Heart left ventricle (tissue), 16 donors: ENCODE results near the gene IL17REL. TPM values are rescaled to one million over a fixed set of nuclear protein-coding genes. Genes with fewer than 3 reads are reported as not detected.
A peak's percentile ranks its signal among the peaks of the same experiment; 100 is the strongest.

Experiments used
- ATAC-seq, 4 donors: fragments of 200-7000 bp; cut with Tn5 transposase; one replicate each; pipeline ENCODE4 v1.9.1; 2020 to 2022; ENCODE audit warnings: moderate library complexity in 4 of 4, mild to moderate bottlenecking in 3 of 4, moderate number of reproducible peaks in 1 of 4
- DNase-seq, 5 donors: peaks; one replicate each; pipeline ENCODE4 v3.0.0-alpha.2; 2020
- H3K27ac ChIP-seq, 12 donors: fragments of 200-600 bp; sonication (generic) in 4 of 12; one replicate each; pipeline versions ENCODE4 v1.5.0 to v1.8.0; 2016 to 2022; ENCODE audit warnings: mild to moderate bottlenecking in 2 of 12
- H3K27me3 ChIP-seq, 9 donors: fragments of 200-600 bp; sonication (generic) in 2 of 9; one replicate each; pipeline versions ENCODE4 v1.5.1 to v1.8.0; 2016 to 2022; ENCODE audit warnings: mild to moderate bottlenecking in 3 of 9
- H3K36me3 ChIP-seq, 9 donors: fragments of 200-600 bp; sonication (generic) in 2 of 9; one replicate each; pipeline versions ENCODE4 v1.5.0 to v1.8.0; 2018 to 2022; ENCODE audit warnings: mild to moderate bottlenecking in 2 of 9
- H3K4me1 ChIP-seq, 12 donors: fragments of 200-600 bp; sonication (generic) in 4 of 12; one replicate each; pipeline versions ENCODE4 v1.5.0 to v1.8.0; 2016 to 2022; ENCODE audit warnings: mild to moderate bottlenecking in 3 of 12
- H3K4me3 ChIP-seq, 12 donors: fragments of 200-600 bp; sonication (generic) in 4 of 12; one replicate each; pipeline versions ENCODE4 v1.5.0 to v1.8.0; 2017 to 2022; ENCODE audit warnings: mild to moderate bottlenecking in 9 of 12, moderate library complexity in 4 of 12
- H3K9me3 ChIP-seq, 12 donors: fragments of 200-600 bp; sonication (generic) in 4 of 12; one replicate each; pipeline versions ENCODE4 v1.5.0 to v1.8.0; 2016 to 2022; ENCODE audit warnings: mild to moderate bottlenecking in 1 of 12
- POLR2A ChIP-seq, 2 donors: fragments of 450-650 bp; IDR thresholded peaks; one replicate each; pipeline ENCODE4 v1.6.1; 2017; ENCODE audit warnings: antibody characterized with exemption in 2 of 2, mild to moderate bottlenecking in 2 of 2, moderate library complexity in 2 of 2
- WGBS, 4 donors: extraction: QIAGEN DNeasy Blood & Tissue Kit in 2 of 4; methylation state at CpG; one replicate each; pipeline versions ENCODE4 v1.1.5 to v1.1.7; 2013 to 2018; 5-methylcytosine and 5-hydroxymethylcytosine counted together
- intact Hi-C, 10 donors: fragments of 100-400 bp; cut with DNase I; formaldehyde crosslinking; loops; one replicate each; pipeline versions ENCODE4 v1.11.1 to v1.14.2; 2022
- polyA plus RNA-seq, 2 donors: library from polyadenylated mRNA; stranded (reverse); fragments of 200-250 nt; gene quantifications; one replicate each; pipeline ENCODE4 v1.2.3, GENCODE V29; 2013
- total RNA-seq, 9 donors: library from RNA; depleted of rRNA in 2 of 9; stranded (reverse); fragments of >200 nt in 2 of 9; fragmentation: NEBNext Ultra II Directional in 3 of 9; extraction: Animal tissue kit (Norgen Biotek cat#: 25700) in 3 of 9; gene quantifications; one replicate each; pipeline versions ENCODE4 v1.1.0 to v1.2.4, GENCODE V29; 2016 to 2023
- TF ChIP-seq, protein P1 (sequence below), 12 donors: fragments of 200-600 bp; sonication (generic) in 4 of 12; IDR thresholded peaks; one replicate each; pipeline versions ENCODE4 v1.5.0 to v1.8.0; 2018 to 2022; ENCODE audit warnings: antibody characterized with exemption in 12 of 12, mild to moderate bottlenecking in 5 of 12
- donor health status: ischemic (EF 13 %, LVEDD 7.1; RV severe dilation, severe dysfunction).
- donor health status: healthy with polysubstance abuse.
- donor health status: DM: no; HTN: yes; CAD: no.
- donor health status: DM: no; HTN: no; CAD: no.
- donor health status: ischemic (EF 25% LVEDD 6.9; RV normal size, moderate dysfunction).
- donor health status: ischemic (EF 25% LVEDD 5.7; RV mildly dilated, moderate dysfunction).
- donor health status: healthy.
- donor health status: DM: yes; HTN: yes; CAD: no.
- donor health status: ischemic (EF 35%, LVEDD 5.7; RV mildly dilated, moderate dysfunction).
- donor health status: nonischemic (EF 11% LVEDD 7.7; RV severe dilation, severe dysfunction).
- donor health status: DM: yes; HTN: yes; CAD: no.
- donor health status: PGD.
- donor health status: ischemic (EF 29% LVEDD 5.4; RV normal size, mild dysfunction).
- donor health status: nonischemic (EF 23%, LVEDD 6.1; RV moderate dilation, normal function).

Gene IL17REL
- total and polyA plus RNA-seq, 11 donors = not detected

DNA sequence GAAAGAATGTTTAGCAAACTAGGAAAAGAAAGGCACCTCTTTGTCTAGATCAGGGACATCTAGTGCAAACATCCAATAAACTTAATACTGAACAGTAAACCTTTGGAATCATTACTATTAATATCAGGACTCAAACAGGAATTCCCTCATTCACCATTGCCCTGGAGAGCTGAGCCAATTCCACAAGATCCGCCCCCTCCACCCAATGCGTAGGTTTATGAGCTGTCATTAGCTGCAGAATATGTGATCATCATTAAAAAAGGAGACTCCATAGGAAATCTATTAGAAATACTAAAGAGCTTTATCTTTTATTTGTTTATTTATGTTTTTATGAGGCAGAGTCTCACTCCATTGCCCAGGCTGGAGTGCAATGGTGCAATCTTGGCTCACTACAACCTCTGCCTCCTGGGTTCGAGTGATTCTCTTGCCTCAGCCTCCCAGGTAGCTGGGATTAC is 5.5 kb downstream of the IL17REL start:
- intact Hi-C loops = no loop called here
- ATAC-seq = no peak
- DNase-seq = no peak
- H3K27me3 ChIP-seq = peaks cover 9 to 33% (median 24%) of the 10 kb centered on the region in 9 donors
- no peaks in the 10 kb centered on the region for H3K9me3 ChIP-seq
- H3K36me3 ChIP-seq = no peaks in the 10 kb centered on the region
- no peak overlapping the region for H3K4me3 ChIP-seq
- H3K4me1 ChIP-seq = peaks cover 0 to 10% (median 0%) of the 10 kb centered on the region in 12 donors
- WGBS, 4 donors = 79 to 94% (median 90%) methylated on average over 3 of the region's 3 CpGs
- TF ChIP-seq, protein P1, sequence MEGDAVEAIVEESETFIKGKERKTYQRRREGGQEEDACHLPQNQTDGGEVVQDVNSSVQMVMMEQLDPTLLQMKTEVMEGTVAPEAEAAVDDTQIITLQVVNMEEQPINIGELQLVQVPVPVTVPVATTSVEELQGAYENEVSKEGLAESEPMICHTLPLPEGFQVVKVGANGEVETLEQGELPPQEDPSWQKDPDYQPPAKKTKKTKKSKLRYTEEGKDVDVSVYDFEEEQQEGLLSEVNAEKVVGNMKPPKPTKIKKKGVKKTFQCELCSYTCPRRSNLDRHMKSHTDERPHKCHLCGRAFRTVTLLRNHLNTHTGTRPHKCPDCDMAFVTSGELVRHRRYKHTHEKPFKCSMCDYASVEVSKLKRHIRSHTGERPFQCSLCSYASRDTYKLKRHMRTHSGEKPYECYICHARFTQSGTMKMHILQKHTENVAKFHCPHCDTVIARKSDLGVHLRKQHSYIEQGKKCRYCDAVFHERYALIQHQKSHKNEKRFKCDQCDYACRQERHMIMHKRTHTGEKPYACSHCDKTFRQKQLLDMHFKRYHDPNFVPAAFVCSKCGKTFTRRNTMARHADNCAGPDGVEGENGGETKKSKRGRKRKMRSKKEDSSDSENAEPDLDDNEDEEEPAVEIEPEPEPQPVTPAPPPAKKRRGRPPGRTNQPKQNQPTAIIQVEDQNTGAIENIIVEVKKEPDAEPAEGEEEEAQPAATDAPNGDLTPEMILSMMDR (IDR thresholded peaks at IDR 0.05) = no peak
- no peak for TF ChIP-seq POLR2A (IDR thresholded peaks at IDR 0.05)
- H3K27ac ChIP-seq = no peak overlapping the region

DNA sequence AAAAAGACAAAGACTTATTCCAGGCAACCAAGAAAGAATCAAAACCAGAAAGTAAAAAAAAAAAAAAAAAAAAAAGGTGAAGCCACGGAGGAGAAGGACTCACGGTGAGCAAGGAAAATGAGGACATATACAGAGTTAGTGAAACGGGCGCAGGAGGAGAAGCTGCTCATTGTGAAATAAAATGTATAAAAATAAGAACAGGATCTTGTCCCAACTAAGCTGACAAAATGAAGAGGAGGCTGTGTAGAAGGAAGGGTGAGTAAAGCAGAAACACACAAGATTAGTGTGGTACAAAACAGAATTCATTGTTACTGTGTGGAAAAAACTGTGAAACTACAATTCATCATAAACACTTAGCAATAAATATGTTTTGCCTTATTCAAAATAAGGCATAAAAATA is 7.6 kb downstream of the IL17REL start:
- H3K9me3 ChIP-seq = no peaks in the 10 kb centered on the region
- no peak for ATAC-seq
- intact Hi-C loops = no loop called here
- no peak for DNase-seq
- H3K36me3 ChIP-seq = no peaks in the 10 kb centered on the region
- peaks cover 0 to 4% (median 0%) of the 10 kb centered on the region in 12 donors for H3K4me1 ChIP-seq
- no peak overlapping the region for H3K27ac ChIP-seq
- H3K27me3 ChIP-seq = peaks cover 0 to 15% (median 10%) of the 10 kb centered on the region in 9 donors
- H3K4me3 ChIP-seq = no peak overlapping the region
- 66 to 80% (median 74%) methylated on average over 4 of the region's 4 CpGs for WGBS, 4 donors
- no peak for TF ChIP-seq POLR2A (IDR thresholded peaks at IDR 0.05)
- TF ChIP-seq, protein P1 (IDR thresholded peaks at IDR 0.05) = no peak

DNA sequence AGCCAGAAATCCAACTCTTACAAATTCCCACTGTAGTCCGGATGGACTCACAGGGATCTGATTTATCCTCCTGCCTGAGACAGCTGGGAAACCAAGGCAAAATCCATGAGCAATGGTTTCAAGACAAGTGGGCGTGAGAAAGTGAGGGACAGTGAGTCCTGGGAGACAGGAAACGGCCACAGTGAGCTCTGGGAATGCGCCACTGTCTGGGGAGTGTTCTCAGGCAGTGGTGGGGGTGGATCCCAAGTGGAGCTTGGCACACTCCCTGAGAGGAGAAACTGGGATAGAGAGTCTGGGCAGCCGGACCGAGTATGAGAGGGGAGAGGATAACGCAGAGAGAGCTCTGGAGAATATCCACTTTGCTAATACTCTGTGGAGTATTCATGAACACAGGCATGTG is 9.8 kb downstream of the IL17REL start:
- intact Hi-C loops = no loop called here
- Histone ChIP-seq H3K36me3 (no peaks in the 10 kb centered on the region), H3K27me3 (peaks cover 0 to 11% (median 8%) of the 10 kb centered on the region in 9 donors), H3K4me1 (peaks cover 0 to 11% (median 0%) of the 10 kb centered on the region in 12 donors), H3K9me3 (no peaks in the 10 kb centered on the region), H3K27ac (peak overlapping the region in 2 of 12 donors; percentile 38 to 39), H3K4me3 (no peak overlapping the region)
- WGBS, 4 donors = 50 to 66% (median 57%) methylated on average over 7 of the region's 7 CpGs
- ATAC-seq (peak in 2 of 4 donors; percentile 41 to 48), DNase-seq (peak in 1 of 5 donors; percentile 19)
- TF ChIP-seq POLR2A (IDR thresholded peaks at IDR 0.05) = no peak
- TF ChIP-seq, protein P1 (IDR thresholded peaks at IDR 0.05) = no peak

DNA sequence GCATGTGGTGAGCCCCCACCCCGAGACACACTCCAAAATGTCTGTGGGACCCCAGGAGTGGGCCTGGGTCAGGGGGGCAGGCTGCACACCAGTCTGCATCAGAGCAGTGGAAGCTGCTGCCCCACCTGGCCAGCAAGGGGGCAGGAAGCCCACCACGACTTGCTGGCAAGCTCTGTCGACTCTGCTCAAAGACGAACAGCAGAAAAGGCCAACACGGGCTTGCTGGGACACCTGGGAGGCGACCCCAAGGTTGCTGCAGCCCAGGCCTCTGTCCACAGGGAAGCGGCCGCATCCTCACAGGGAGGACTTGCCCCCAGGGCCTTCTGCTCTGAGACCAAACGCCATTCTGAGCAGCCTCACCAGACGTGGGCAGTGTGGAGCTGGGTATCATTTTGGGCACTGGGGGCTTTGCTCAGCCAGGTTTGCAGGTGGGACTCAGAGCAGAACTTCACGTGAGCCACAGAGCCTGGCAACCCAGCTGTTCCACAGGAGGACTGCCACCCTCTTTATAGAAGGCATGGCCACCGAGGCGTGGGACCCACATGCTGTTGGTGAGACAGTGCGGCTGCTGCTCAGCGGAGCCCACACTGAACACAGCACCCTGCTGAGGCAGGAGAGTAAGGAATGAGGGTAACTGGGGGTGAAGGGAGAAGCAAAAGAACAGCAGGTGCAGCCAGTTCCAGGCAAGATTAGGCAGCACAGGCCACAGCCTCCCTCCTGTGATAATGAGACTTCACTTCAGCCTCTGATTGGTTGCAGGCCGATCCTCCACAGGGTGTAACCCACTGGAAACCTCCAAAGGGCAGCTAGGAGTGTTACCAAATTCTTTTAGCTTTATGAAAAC is 11.0 kb downstream of the IL17REL start:
- TF ChIP-seq, protein P1 (IDR thresholded peaks at IDR 0.05) = no peak
- no peak for TF ChIP-seq POLR2A (IDR thresholded peaks at IDR 0.05)
- Histone ChIP-seq H3K27ac (no peak overlapping the region), H3K9me3 (no peaks in the 10 kb centered on the region), H3K4me1 (peaks cover 0 to 11% (median 0%) of the 10 kb centered on the region in 12 donors), H3K36me3 (no peaks in the 10 kb centered on the region), H3K4me3 (no peak overlapping the region), H3K27me3 (peaks cover 0 to 11% (median 8%) of the 10 kb centered on the region in 9 donors)
- no peak for DNase-seq
- 59 to 83% (median 79%) methylated on average over 4 to 16 of the region's 16 CpGs for WGBS, 4 donors
- no peak for ATAC-seq
- intact Hi-C loops = no loop called here
